HG03575 (cell line): ENCODE measurements around the gene HILPDA.
"Not testable (repeated sequence)": the region's sequence is repeated elsewhere in the genome, so short reads cannot be mapped to it uniquely, and the experiment has no call there.

Experiments
- ATAC-seq: cut with Tn5 transposase; IDR thresholded peaks from one replicate; pipeline ENCODE4 v1.9.1; 2021; ENCODE audit not compliant: unreplicated experiment, insufficient number of reproducible peaks, low FRiP score; ENCODE audit errors: extremely low read depth

Gene HILPDA

GRCh38 chr7:128456255-128456725, 612 bp downstream of the HILPDA start:
- no peak for ATAC-seq

DNA sequence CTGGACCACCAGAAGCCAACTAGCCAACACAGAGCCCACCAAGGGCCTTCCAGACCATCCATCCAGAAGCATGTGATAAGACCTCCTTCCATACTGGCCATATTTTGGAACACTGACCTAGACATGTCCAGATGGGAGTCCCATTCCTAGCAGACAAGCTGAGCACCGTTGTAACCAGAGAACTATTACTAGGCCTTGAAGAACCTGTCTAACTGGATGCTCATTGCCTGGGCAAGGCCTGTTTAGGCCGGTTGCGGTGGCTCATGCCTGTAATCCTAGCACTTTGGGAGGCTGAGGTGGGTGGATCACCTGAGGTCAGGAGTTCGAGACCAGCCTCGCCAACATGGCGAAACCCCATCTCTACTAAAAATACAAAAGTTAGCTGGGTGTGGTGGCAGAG, 1.7 kb downstream of the HILPDA start:
- ATAC-seq = not testable (repeated sequence)

DNA sequence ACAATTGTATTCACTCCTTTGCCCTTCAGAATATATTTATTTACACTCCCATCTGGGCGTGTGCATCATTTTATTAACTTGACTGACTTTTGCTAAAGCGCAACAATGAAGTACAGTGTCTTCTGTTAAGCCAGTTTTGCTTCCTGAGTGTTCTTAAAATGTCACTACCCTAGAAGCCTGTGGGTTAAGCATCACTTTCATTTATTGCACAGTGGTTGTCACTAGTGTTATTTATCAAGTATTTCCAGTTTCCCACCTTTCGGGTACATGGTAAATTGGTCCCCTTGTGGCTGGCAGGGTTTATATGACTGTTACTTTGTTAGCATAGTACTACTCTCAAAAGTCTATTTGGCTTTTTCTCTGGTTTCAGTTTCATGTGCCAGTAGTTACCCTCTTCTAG, 3.3 kb downstream of the HILPDA start:
- ATAC-seq = peak; percentile 11

GRCh38 chr7:128459394-128459878, 3.8 kb downstream of the HILPDA start:
- peak; percentile 34 for ATAC-seq

GRCh38 chr7:128462460-128462859, 6.8 kb downstream of the HILPDA start:
- ATAC-seq = no peak

DNA sequence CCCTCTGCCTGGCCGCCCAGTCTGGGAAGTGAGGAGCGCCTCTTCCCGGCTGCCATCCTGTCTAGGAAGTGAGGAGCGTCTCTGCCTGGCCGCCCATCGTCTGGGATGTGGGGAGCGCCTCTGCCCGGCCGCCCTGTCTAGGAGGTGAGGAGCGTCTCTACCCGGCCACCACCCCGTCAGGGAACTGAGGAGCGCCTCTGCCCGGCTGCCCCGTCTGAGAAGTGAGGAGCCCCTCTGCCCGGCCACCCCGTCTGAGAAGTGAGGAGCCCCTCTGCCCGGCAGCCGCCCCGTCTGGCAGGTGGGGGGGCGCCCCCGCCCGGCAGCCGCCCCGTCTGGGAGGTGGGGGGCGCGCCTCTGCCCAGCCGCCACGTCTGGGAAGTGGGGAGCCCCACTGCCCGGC, 7.7 kb downstream of the HILPDA start:
- not testable (repeated sequence) for ATAC-seq

DNA sequence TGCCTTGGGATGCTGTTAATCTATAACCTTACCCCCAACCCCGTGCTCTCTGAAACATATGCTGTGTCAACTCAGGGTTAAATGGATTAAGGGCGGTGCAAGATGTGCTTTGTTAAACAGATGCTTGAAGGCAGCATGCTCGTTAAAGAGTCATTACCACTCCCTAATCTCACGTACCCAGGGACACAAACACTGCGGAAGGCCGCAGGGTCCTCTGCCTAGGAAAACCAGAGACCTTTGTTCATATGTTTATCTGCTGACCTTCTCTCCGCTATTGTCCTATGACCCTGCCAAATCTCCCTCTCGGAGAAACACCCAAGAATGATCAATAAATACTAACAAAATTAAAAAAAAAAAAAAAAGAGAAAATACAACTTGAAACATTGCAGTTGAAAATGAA, 8.3 kb downstream of the HILPDA start:
- ATAC-seq = not testable (repeated sequence)

DNA sequence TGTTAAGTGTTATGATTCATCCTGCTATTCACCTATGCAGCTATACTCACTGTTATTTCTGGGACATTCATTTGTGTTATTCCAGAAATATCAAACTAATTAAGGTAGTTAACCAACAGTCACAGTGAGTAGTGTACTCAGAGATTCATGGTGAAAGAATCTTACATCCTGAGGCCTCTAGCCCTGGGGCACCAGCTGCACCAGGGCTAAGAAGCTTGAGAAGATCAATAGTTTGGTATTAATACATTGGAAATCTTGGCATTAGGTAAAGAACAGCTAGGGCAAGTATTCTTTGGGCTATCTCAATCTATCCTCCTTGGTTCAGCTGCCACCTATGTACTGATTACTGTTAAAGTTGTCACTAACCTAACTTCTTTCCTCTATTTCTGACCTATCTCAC, 11.2 kb downstream of the HILPDA start:
- not testable (repeated sequence) for ATAC-seq

- peak; percentile 49 for ATAC-seq
Observed at GRCh38 chr7:128476402-128477335, 21.0 kb downstream of the HILPDA start, which contains the start of gene METTL2B. Gene METTL2B, plus strand, starts transcription at chr7:128476748. Its CDS starts 18 bp downstream, at chr7:128476766.

DNA sequence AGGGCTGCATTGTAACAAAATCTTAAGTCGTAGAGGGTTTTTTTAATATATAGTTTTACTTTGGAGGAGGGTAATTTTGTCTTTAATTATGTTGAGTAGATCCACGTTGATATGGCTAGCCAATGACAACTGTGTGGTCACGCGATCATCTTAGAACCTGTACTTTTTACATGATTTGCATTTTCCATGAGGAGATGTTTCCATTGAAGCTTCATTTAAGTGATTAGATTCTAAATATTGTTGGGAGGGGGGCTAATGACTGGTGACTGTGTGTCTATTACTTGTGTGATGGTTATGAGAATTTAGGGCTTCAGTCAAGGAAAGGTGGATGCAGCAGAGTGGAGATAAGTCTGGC, 21.6 kb downstream of the HILPDA start:
- ATAC-seq = not testable (repeated sequence)

GRCh38 chr7:128479082-128479481, 23.4 kb downstream of the HILPDA start:
- ATAC-seq = not testable (repeated sequence)

- not testable (repeated sequence) for ATAC-seq
Observed at GRCh38 chr7:128488134-128488533, 32.5 kb downstream of the HILPDA start.

DNA sequence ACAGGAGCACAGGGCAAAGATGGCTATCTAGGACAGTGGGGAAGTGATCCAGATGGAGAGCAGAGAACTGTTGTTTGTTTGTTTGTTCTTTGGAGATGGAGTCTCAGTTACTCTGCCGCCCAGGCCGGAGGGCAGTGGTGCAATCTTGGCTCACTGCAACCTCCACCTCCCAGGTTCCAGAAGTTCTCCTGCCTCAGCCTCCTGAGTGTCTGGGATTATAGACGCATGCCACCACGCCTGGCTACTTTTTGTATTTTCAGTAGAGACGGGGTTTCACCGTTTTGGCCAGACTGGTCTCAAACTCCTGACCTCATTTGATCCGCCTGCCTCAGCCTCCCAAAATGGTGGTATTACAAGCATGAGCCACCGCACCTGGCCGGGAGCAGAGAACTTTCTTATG, 41.7 kb downstream of the HILPDA start:
- ATAC-seq = no peak

DNA sequence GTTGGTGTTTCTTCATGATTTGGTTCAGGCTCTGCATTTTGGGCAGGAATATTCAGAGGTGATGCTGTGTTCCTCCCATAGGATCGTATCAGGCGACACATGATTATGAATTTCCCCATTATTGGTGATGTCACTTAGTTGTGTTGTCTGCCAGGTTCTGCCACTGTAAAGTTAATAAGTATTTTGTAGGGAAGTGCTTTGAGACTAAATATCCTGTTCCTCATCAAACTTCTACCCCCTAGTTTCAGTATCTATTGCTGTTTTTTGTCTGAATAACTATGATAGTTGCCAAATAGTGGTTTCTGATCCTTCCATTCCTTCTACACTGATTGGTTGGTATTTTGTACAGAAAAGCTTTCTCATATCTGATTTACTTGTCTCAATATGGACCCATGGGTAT, 49.7 kb downstream of the HILPDA start:
- ATAC-seq = not testable (repeated sequence)

- ATAC-seq = not testable (repeated sequence)
Observed at GRCh38 chr7:128506819-128507218, 51.1 kb downstream of the HILPDA start.

- ATAC-seq = not testable (repeated sequence)
Observed at GRCh38 chr7:128507321-128507993, 51.8 kb downstream of the HILPDA start.
